HL-60 (cell line): ENCODE results near the gene CCDC179.

Source experiments
- CTCF ChIP-seq: IDR thresholded peaks from one replicate; pipeline ENCODE4 v1.5.1; 2011; ENCODE audit warnings: low read length, control low read depth, inconsistent platforms; ENCODE audit not compliant: insufficient read depth
- GABPA ChIP-seq: IDR thresholded peaks from 2 replicates; pipeline ENCODE4 v1.6.1; 2012; ENCODE audit warnings: low read depth
- POLR2AphosphoS5 ChIP-seq: IDR thresholded peaks from 2 replicates; pipeline ENCODE4 v1.6.1; 2012; ENCODE audit warnings: low read depth
- REST ChIP-seq: IDR thresholded peaks from 2 replicates; pipeline ENCODE4 v1.6.1; 2012; ENCODE audit warnings: low read depth; ENCODE audit not compliant: insufficient replicate concordance
- SPI1 ChIP-seq: IDR thresholded peaks from 2 replicates; pipeline ENCODE4 v1.6.1; 2012; ENCODE audit warnings: low read depth, mild to moderate bottlenecking, borderline replicate concordance

GRCh38 chr11:22798901-22799300 is 61.4 kb downstream of the CCDC179 start:
- no peak for TF ChIP-seq CTCF
- TF ChIP-seq POLR2AphosphoS5 = no peak
- TF ChIP-seq REST = no peak
- no peak for TF ChIP-seq GABPA
- no peak for TF ChIP-seq SPI1
